DLD1 (cell line): ENCODE results near the gene ADAMTS19.
"Not testable (repeated sequence)": the region's sequence is repeated elsewhere in the genome, so short reads cannot be mapped to it uniquely, and the experiment has no call there.

Experiments
- in situ Hi-C: cut with HindIII; loops from 2 replicates; pipeline ENCODE4 v1.10.0; 2017; ENCODE audit warnings: low sequenced_read_pairs

ADAMTS19 gene

DNA sequence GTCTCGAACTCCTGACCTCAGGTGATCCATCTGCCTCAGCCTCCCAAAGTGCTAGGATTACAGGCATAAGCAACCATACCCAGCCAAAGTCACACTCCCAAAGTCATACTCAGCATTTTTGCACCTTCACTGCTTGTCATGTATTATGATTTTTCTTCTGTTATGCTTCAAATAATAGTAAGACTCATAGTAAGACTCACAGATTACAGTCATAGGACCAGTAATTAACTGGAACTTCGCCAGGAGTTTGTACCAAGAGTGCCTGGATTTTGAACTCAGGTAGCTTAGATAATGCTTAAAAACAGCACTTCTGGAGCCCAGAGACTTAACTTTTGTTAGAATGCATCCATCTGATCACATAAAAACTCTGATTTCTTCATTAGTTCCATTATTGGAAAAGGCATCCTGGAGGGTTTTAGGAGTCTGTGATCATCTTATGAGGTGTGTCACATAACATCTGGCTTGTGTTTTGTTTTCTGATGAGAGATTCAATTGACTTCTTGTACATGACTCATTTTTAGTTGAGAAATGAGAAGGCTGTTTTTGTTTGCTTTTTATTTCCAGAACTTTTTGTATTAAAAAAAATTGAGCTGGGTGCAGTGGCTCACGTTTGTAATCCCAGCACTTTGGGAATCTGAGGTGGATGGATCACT, 131.5 kb downstream of the ADAMTS19 start:
- in situ Hi-C loops, result no loop called here

DNA sequence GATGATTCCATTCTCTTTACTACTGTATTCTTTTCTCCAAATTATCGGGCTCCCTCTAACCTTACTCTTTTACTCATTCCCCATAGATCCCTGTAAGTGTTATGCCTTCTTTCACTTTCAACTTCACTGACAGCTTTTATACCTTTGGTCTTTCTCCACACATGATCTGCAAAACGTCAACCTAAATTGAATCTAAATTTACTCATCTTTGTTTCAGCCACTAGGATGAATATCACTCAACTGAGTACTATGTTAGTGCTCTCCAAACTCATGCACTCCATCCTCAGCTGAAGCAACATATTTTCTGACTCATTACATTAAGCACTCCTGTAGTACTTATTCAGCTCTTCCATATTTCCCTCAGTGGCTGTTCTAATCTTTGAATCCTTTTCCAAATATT, 133.4 kb downstream of the ADAMTS19 start:
- in situ Hi-C loops, result no loop called here

DNA sequence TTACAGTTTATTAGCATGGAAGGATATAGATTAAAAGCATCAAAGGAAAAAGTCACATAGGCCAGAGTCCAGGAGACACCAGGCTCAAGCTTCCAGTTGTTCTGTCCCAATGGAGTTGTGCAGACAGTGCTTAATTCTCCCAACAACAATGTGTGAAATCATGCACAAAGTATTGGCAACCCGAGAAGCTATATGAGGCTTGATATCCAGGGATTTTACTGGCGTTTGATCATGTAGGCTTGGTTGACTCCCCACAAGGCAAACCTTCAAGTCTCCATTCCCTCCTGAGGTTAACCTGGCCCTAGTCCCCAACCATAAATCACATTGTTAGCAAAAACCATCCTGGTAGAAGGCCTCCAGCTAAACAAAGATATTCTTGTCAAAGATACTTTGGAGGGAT, 141.5 kb downstream of the ADAMTS19 start:
- in situ Hi-C loops, result no loop called here

- in situ Hi-C loops, result no loop called here
Measured at GRCh38 chr5:129608350-129608749, 148.3 kb downstream of the ADAMTS19 start.

GRCh38 chr5:129609710-129610109, 149.6 kb downstream of the ADAMTS19 start:
- in situ Hi-C loops, result no loop called here

DNA sequence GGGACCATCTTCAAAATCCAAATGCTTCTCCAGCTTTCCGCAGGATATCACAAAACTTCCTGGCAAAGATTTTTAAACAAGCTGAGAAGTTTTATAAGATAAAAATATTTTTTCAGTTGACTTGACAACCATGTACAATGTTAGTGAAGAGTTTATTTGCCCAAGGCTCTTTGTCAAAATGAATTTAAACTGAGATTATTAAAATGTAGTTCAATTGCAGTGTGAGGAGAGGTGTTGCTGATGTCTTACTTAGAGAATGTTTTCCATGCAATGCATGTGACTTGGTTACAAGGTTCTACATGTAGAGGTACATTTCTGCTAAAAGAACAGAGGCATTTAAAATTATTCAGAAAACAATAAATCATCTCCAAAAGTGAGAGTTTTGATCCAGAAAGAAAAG, 156.4 kb downstream of the ADAMTS19 start:
- in situ Hi-C loops, result no loop called here

- in situ Hi-C loops, result no loop called here
Measured at GRCh38 chr5:129617206-129617605, 157.1 kb downstream of the ADAMTS19 start.

DNA sequence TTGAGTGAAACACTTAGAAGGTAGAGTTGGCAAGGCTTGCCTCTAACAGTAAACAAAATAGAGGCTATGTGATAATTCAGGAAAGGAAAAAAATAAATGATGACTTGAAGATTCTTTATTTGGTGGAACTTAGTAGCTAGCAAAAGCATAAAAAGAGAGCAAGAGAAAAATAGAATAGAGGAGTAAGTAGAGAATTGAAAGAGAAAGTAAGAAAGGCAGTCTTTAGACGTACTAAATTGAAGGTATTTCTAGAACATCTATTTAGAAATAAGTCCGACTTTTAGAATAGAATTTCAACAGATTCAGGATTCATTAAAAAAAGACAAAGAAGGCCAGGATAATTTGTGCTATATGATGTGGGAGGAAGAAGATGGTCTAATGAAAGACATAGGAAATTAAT, 159.7 kb downstream of the ADAMTS19 start:
- in situ Hi-C loops, result no loop called here

DNA sequence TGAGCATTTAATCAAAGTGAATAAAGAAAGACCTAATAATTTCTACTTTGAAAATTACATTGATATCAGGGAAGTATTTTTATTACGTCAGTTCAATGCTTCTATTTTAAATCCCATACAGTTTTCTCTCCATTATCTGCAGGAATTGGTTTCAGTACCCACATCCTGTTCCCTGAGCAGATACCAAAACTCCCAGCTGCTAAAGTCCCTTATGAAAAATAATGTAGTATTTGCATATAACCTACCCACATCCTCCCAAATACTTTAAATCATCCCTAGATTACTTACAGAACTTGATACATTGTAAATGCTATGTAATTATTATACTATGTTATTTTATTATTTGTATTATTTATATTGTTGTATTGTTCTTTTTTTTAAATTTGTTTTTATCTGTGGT, 162.4 kb downstream of the ADAMTS19 start:
- in situ Hi-C loops, result no loop called here

DNA sequence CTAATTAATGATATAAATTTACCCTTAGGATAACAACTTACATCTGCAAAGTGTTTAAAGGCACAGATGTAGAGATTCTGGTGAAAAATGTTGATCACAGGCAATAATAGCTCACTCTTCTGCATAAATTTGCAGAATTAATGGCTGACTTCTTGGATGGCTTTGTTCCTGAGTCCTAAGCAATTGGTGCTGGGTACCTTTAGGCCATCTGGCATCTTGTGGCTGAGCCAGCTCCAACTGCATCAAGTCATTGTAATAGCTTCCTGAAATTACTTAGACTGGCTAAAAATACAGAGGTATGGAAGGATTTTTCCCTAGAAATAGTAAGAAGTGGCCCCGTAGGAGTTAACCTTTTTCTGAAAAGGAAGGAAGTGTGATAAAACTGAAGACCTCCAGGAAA, 169.5 kb downstream of the ADAMTS19 start:
- in situ Hi-C loops, result no loop called here

DNA sequence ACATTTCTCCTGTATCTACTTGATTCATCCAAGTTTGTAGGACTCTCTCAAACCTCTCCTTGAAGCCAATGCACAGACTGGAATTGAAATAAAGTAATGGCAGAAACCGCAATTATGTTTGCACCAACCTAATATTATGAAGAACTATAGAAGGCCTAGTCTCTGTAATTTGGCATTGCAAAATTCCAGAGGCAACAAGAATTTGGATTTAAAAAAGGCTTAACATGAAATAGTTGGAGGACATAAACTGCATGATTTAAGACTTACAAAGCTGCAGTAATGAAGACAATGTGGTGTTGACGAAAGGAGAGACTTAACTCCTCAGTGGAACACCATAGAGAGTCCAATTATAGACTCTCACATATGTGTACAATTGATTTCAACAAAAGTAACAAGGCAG, 170.0 kb downstream of the ADAMTS19 start:
- in situ Hi-C loops, result no loop called here

DNA sequence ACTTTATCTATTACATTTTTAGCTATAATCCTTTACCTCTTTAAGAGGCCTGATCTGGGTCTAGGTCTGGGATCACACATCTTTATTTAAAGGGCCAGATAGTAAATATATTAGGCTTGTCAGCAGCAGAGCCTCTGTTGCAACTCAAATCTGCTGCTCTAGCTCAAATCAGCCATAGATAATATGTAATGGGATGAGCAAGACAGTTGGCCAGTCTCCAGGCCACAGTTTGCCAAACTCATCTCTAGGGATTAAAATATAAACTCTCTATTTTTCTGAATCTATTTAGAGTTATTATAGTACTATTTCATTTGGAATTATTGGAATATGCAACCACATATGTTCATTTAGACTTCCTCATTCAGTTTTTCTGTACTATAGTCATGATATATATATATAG, 171.9 kb downstream of the ADAMTS19 start:
- in situ Hi-C loops, result no loop called here

GRCh38 chr5:129637501-129637900, 177.4 kb downstream of the ADAMTS19 start:
- in situ Hi-C loops, result not testable (repeated sequence)

DNA sequence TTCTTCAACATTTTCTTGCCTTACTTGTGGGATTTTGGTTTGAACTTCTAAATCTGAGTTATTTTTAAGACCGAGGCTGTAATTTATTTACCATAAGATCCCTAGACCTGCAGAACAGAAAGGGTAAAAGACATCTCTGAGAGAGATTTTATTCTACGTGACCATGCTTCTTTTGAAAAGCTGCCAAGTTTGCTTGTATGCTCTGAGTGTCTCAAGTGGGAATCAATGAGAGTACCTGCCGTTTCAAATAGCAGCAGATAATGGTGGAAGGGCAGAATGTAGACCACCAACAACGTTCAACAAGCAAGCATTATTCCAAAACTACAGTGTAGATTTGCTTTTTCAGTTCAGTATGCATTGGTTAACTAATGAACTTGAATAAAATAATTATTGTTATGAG, 179.2 kb downstream of the ADAMTS19 start:
- in situ Hi-C loops, result no loop called here

GRCh38 chr5:129652349-129653056, 192.4 kb downstream of the ADAMTS19 start:
- in situ Hi-C loops, result no loop called here

DNA sequence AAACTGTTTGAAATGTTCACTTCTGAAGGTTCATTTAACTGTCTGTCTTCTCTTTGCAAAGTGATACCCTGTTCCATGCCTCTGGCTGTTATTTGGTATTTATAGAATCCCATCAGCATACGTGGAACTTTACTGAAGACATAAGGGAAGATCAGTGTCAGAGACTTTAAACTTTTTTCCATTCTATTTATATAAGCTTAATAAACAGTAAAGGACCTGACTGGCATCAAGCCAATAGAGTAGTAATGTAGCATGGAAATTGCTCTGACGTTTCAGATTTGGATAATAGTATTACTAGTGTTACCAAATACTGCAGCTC, 192.9 kb downstream of the ADAMTS19 start:
- in situ Hi-C loops, result no loop called here

DNA sequence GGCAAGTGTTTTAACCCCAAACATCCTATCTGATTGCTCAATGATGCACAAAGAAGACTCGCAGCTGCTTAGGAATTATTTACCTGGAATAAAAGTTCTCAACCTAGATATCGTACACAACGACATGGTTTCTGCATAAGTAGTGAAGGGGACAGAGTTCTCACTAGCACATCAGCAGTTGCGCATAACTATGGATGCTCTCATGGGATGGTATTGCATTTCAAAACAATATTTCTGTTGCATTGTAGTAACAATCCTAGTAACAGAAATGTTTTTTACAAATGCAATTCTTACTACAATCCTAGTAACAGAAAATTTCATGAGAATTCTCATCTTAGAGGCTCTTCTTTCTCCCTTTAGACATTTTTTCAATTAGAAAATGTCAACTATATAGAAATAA, 193.3 kb downstream of the ADAMTS19 start:
- in situ Hi-C loops, result no loop called here

- in situ Hi-C loops, result no loop called here
Measured at GRCh38 chr5:129656952-129657351, 196.9 kb downstream of the ADAMTS19 start.

DNA sequence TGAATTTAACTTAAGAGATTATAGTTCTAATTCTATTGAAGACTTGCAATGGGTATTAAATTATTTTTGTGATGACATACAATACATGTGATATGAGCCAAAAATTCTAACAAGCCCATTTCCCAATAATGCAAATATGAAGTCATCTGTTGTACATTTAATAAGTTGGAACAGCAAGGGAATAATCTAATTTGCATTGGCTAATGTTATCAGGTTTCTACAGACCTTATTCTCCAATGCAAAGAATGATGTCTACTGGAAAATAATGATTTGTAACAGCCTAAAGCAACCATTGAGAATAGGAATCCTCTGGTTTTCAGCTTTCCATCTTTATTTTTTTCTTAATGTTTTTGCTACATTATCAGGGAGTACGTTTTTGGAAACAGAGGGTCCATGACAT, 198.7 kb downstream of the ADAMTS19 start:
- in situ Hi-C loops, result no loop called here

DNA sequence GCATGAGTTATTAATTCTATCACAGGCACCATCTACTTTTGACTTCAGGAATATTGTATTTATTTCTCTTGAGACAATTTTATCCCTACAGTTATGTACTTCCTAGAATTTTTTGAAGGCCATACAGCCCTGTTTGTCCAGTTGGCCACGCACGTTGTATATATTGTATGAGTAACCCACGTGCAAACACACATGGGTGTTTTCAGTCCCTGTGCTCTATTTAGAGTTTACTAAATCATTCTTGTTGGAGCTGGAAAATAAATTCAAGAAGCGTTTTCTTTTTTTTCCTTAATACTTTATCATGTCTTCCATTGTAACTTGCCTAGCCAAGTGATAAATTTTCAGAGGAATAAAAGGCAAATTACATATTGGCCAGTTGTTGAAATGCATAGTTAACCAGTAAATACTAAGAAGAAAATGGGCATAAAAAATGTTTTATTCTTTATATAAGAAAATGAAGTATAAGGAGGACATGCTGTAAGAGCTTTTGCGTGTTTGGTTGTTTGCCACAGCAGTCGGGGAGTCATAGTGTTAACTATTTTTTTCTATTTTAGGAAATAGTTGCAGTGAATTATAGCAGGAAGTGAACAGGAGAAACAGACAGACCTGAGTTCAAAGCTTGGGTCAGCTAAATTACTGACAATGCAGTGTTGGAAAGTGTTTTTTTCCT, 201.4 kb downstream of the ADAMTS19 start:
- in situ Hi-C loops, result no loop called here

GRCh38 chr5:129664336-129664937, 204.3 kb downstream of the ADAMTS19 start:
- in situ Hi-C loops, result no loop called here

DNA sequence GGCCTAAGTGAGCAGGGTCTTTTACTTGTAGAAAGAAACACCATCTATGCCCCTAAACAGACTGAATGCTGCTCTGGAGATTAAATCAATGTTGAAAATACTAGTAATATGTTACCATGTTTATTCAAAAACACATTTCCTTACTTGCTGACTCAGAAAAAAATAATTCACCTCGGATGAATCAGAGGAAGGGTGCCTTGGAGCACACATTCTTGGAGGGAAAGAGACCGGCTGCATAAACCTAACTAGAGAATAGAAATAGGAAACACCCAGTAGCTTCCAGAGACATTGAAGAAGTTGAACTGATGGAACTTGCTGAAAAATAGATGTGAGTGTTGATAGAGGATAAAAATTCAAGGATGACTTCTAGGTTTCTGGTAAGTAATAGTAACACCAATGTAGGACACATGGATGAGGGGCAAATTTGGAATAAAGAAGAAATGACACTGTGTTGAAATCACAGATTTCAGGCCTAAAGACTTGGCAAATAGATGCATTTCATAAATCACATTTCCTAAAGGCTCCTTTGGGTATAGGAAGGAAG, 210.9 kb downstream of the ADAMTS19 start:
- in situ Hi-C loops, result no loop called here
